HepG2 (cell line): ENCODE data around the gene ZNF443. TPM values are rescaled to one million over a fixed set of nuclear protein-coding genes. Genes with fewer than 3 reads are reported as not detected.
A peak's percentile ranks its signal among the peaks of the same experiment; 100 is the strongest.

Source experiments
- ATF4 ChIP-seq, 2 experiments: fragments of 450-650 bp in 1 of 2; sonication (generic) in 1 of 2; formaldehyde crosslinking; IDR thresholded peaks; 2 replicates each; pipeline versions ENCODE4 v1.5.0 to v1.8.0; 2020 to 2022; ENCODE audit warnings: mild to moderate bottlenecking in 1 of 2, missing genetic modification reagents in 1 of 2
- GATA4 ChIP-seq: sonication (generic); IDR thresholded peaks from 2 replicates; pipeline ENCODE4 v1.6.1; 2016; ENCODE audit warnings: antibody characterized with exemption, low read depth, borderline replicate concordance
- JARID2 ChIP-seq: sonication (generic); formaldehyde crosslinking; IDR thresholded peaks from 2 replicates; pipeline ENCODE4 v1.8.1; 2023; ENCODE audit warnings: missing genetic modification reagents, inconsistent platforms; ENCODE audit not compliant: insufficient replicate concordance
- JUN ChIP-seq: sonication (generic); formaldehyde crosslinking; IDR thresholded peaks from 2 replicates; pipeline ENCODE4 v1.4.0; 2020; ENCODE audit warnings: mild to moderate bottlenecking, missing genetic modification reagents
- ZNF251 ChIP-seq: sonication (generic); formaldehyde crosslinking; IDR thresholded peaks from 2 replicates; pipeline ENCODE4 v1.9.0; 2021; ENCODE audit warnings: mild to moderate bottlenecking, missing genetic modification reagents
- ZNF563 ChIP-seq: sonication (generic); formaldehyde crosslinking; IDR thresholded peaks from 2 replicates; pipeline ENCODE4 v1.8.0; 2022; ENCODE audit warnings: mild to moderate bottlenecking, moderate library complexity, missing genetic modification reagents
- ZNF816 ChIP-seq: sonication (generic); formaldehyde crosslinking; IDR thresholded peaks from 2 replicates; pipeline ENCODE4 v1.8.0; 2022; ENCODE audit warnings: missing genetic modification reagents, mild to moderate bottlenecking, borderline replicate concordance
- polyA plus RNA-seq, 8 experiments: library from polyadenylated mRNA; depleted of rRNA in 3 of 8; stranded (reverse) in 7 of 8; unstranded in 1 of 8; fragments of >200 nt; fragmentation: Illumina TruSeq in 4 of 8; extraction: Trizol in 4 of 8; gene quantifications; 2 replicates each; pipeline versions ENCODE4 v1.2.1 to v1.2.3, GENCODE V29; 2011 to 2016; ENCODE audit warnings: low read depth in 4 of 8, missing spikeins in 1 of 8, mixed read lengths in 1 of 8; ENCODE audit not compliant: insufficient read depth in 1 of 8
- total RNA-seq, 5 experiments: library from RNA; depleted of rRNA; stranded (reverse); fragments of >200 nt; fragmentation: Illumina TruSeq; extraction: Trizol; gene quantifications; 2 replicates each; pipeline ENCODE4 v1.2.3, GENCODE V29; 2016; ENCODE audit warnings: low read depth in 1 of 5
- TF ChIP-seq, protein P1 (sequence below): sonication (generic); formaldehyde crosslinking; IDR thresholded peaks from 2 replicates; pipeline ENCODE4 v1.8.1; 2023; ENCODE audit warnings: missing genetic modification reagents, inconsistent platforms, borderline replicate concordance
- TF ChIP-seq, protein P2 (sequence below): sonication (generic); formaldehyde crosslinking; IDR thresholded peaks from 2 replicates; pipeline ENCODE4 v1.5.0; 2020; ENCODE audit warnings: missing genetic modification reagents, mild to moderate bottlenecking, borderline replicate concordance
- TF ChIP-seq, protein P3 (sequence below): sonication (generic); formaldehyde crosslinking; IDR thresholded peaks from 2 replicates; pipeline ENCODE4 v1.4.0; 2020; ENCODE audit warnings: low read depth, missing genetic modification reagents
- TF ChIP-seq, protein P4 (sequence below): sonication (generic); formaldehyde crosslinking; conservative IDR thresholded peaks from 2 replicates; pipeline ENCODE4 v1.8.0; 2022; ENCODE audit warnings: mild to moderate bottlenecking, moderate library complexity, missing genetic modification reagents
- TF ChIP-seq, protein P5 (sequence below): sonication (generic); formaldehyde crosslinking; IDR thresholded peaks from 2 replicates; pipeline ENCODE4 v1.8.0; 2022; ENCODE audit warnings: mild to moderate bottlenecking, missing genetic modification reagents
- TF ChIP-seq, protein P6 (sequence below): sonication (generic); formaldehyde crosslinking; IDR thresholded peaks from 2 replicates; pipeline ENCODE4 v1.8.0; 2022; ENCODE audit warnings: missing genetic modification reagents, low read depth, mild to moderate bottlenecking, borderline replicate concordance
- TF ChIP-seq, protein P7 (sequence below): IDR thresholded peaks from 2 replicates; pipeline ENCODE4 v1.6.1; 2016; ENCODE audit warnings: missing compliant biosample characterization, missing genetic modification reagents, borderline replicate concordance

ZNF443 gene
- total and polyA plus RNA-seq, 2 of the 13 experiments (the other 11 are each of a cell fraction or from before 2014, with no cell fraction given) = 3.6 to 19.0 TPM

DNA sequence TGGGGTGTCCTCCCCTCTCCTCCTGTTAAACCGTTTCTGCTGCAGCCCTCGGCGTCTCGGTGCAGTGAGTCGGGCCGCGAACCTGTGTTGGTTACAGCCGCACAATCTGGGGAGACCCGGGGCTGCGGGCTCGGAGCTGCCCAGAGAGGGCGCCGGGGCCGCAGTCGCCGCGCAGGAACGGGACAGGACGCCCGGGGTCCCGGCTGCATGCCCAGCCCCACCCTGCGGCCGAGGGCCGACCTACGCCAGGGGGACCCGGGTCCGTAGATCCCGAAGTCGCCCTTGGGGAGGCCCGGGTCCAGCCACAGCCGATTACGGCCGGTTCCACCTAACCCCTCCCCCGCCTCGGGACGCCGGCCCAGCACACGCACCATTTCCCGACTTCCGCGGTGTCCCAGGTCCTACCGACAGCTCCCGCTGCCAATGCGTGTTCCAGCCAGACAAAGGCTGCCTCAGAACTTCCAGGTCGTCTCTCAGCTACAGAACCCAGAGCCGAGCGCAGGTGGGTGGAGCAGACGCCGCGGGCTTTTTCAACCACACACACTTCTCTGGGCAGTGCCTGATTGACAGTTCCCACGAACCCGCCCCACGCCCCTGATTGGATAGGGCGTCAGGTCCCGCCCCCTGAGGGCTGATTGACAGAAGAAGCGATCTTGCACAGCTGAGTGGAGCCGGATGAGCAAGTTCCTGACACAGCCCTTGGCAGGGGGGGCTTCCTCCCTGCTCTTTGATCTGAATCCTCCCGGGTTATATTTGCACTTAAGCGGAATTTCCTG lies at the start of gene ZNF443 (continued):
- TF ChIP-seq, protein P1, sequence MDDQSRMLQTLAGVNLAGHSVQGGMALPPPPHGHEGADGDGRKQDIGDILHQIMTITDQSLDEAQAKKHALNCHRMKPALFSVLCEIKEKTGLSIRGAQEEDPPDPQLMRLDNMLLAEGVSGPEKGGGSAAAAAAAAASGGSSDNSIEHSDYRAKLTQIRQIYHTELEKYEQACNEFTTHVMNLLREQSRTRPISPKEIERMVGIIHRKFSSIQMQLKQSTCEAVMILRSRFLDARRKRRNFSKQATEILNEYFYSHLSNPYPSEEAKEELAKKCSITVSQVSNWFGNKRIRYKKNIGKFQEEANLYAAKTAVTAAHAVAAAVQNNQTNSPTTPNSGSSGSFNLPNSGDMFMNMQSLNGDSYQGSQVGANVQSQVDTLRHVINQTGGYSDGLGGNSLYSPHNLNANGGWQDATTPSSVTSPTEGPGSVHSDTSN (CRISPR knock-in tag) = peak; percentile 57; the same call in 1 of the 2 replicates
- TF ChIP-seq, protein P2, sequence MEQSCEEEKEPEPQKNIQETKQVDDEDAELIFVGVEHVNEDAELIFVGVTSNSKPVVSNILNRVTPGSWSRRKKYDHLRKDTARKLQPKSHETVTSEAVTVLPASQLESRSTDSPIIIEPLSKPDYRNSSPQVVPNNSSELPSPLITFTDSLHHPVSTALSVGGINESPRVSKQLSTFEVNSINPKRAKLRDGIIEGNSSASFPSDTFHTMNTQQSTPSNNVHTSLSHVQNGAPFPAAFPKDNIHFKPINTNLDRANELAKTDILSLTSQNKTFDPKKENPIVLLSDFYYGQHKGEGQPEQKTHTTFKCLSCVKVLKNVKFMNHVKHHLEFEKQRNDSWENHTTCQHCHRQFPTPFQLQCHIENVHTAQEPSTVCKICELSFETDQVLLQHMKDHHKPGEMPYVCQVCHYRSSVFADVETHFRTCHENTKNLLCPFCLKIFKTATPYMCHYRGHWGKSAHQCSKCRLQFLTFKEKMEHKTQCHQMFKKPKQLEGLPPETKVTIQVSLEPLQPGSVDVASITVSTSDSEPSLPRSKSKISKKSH (CRISPR knock-in tag) = no peak
- TF ChIP-seq ATF4 (CRISPR knock-in tag; IDR thresholded peaks at IDR 0.05) = no peak
- peak; percentile 57; the same call in 1 of the 2 replicates for TF ChIP-seq GATA4
- TF ChIP-seq ZNF563 (CRISPR knock-in tag) = no peak
- TF ChIP-seq, protein P3, sequence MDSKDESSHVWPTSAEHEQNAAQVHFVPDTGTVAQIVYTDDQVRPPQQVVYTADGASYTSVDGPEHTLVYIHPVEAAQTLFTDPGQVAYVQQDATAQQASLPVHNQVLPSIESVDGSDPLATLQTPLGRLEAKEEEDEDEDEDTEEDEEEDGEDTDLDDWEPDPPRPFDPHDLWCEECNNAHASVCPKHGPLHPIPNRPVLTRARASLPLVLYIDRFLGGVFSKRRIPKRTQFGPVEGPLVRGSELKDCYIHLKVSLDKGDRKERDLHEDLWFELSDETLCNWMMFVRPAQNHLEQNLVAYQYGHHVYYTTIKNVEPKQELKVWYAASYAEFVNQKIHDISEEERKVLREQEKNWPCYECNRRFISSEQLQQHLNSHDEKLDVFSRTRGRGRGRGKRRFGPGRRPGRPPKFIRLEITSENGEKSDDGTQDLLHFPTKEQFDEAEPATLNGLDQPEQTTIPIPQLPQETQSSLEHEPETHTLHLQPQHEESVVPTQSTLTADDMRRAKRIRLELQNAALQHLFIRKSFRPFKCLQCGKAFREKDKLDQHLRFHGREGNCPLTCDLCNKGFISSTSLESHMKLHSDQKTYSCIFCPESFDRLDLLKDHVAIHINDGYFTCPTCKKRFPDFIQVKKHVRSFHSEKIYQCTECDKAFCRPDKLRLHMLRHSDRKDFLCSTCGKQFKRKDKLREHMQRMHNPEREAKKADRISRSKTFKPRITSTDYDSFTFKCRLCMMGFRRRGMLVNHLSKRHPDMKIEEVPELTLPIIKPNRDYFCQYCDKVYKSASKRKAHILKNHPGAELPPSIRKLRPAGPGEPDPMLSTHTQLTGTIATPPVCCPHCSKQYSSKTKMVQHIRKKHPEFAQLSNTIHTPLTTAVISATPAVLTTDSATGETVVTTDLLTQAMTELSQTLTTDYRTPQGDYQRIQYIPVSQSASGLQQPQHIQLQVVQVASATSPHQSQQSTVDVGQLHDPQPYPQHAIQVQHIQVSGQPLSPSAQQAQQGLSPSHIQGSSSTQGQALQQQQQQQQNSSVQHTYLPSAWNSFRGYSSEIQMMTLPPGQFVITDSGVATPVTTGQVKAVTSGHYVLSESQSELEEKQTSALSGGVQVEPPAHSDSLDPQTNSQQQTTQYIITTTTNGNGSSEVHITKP (CRISPR knock-in tag) = no peak
- TF ChIP-seq JARID2 = no peak
- TF ChIP-seq, protein P4, sequence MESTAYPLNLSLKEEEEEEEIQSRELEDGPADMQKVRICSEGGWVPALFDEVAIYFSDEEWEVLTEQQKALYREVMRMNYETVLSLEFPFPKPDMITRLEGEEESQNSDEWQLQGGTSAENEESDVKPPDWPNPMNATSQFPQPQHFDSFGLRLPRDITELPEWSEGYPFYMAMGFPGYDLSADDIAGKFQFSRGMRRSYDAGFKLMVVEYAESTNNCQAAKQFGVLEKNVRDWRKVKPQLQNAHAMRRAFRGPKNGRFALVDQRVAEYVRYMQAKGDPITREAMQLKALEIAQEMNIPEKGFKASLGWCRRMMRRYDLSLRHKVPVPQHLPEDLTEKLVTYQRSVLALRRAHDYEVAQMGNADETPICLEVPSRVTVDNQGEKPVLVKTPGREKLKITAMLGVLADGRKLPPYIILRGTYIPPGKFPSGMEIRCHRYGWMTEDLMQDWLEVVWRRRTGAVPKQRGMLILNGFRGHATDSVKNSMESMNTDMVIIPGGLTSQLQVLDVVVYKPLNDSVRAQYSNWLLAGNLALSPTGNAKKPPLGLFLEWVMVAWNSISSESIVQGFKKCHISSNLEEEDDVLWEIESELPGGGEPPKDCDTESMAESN = no peak; the same call in 1 of the 2 replicates
- TF ChIP-seq, protein P5, sequence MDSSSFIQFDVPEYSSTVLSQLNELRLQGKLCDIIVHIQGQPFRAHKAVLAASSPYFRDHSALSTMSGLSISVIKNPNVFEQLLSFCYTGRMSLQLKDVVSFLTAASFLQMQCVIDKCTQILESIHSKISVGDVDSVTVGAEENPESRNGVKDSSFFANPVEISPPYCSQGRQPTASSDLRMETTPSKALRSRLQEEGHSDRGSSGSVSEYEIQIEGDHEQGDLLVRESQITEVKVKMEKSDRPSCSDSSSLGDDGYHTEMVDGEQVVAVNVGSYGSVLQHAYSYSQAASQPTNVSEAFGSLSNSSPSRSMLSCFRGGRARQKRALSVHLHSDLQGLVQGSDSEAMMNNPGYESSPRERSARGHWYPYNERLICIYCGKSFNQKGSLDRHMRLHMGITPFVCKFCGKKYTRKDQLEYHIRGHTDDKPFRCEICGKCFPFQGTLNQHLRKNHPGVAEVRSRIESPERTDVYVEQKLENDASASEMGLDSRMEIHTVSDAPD (CRISPR knock-in tag) = no peak
- no peak for TF ChIP-seq ZNF816
- TF ChIP-seq, protein P6, sequence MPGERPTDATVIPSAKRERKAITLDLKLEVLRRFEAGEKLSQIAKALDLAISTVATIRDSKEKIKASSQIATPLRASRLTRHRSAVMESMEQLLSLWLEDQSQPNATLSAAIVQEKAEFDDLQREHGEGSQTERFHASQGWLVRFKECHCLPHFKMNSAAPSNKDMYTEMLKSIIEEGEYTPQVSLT (CRISPR knock-in tag) = no peak
- no peak for TF ChIP-seq ZNF251
- TF ChIP-seq, protein P7, sequence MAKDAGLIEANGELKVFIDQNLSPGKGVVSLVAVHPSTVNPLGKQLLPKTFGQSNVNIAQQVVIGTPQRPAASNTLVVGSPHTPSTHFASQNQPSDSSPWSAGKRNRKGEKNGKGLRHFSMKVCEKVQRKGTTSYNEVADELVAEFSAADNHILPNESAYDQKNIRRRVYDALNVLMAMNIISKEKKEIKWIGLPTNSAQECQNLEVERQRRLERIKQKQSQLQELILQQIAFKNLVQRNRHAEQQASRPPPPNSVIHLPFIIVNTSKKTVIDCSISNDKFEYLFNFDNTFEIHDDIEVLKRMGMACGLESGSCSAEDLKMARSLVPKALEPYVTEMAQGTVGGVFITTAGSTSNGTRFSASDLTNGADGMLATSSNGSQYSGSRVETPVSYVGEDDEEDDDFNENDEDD (CRISPR knock-in tag) = peak; percentile 78; the same call in 1 of the 2 replicates
- TF ChIP-seq JUN (CRISPR knock-in tag) = no peak
